H9 (cell line): ENCODE data around the gene HCK. TPM values are rescaled to one million over a fixed set of nuclear protein-coding genes. Genes with fewer than 3 reads are reported as not detected.
A peak's percentile ranks its signal among the peaks of the same experiment; 100 is the strongest.

Experiments
- DNase-seq: peaks from one replicate; pipeline ENCODE4 v3.0.0-alpha.2; 2017
- H2AFZ ChIP-seq: one replicate; pipeline ENCODE4 v1.6.1; 2013; ENCODE audit warnings: mild to moderate bottlenecking, low read length, control low read depth, moderate library complexity
- H2AK5ac ChIP-seq: 2 replicates; pipeline ENCODE4 v1.6.1; 2013; ENCODE audit warnings: low read length, control low read depth, mixed read lengths; ENCODE audit not compliant: insufficient read length
- H2BK120ac ChIP-seq: one replicate; pipeline ENCODE4 v1.6.1; 2013; ENCODE audit warnings: low read depth, mild to moderate bottlenecking, low read length, control low read depth, inconsistent platforms; ENCODE audit not compliant: poor library complexity, severe bottlenecking
- H2BK12ac ChIP-seq: 2 replicates; pipeline ENCODE4 v1.6.1; 2013; ENCODE audit warnings: low read length, control low read depth, mixed read lengths, low read depth; ENCODE audit not compliant: insufficient read length
- H2BK15ac ChIP-seq: 2 replicates; pipeline ENCODE4 v1.6.1; 2013; ENCODE audit warnings: low read depth, low read length, control low read depth
- H2BK20ac ChIP-seq: one replicate; pipeline ENCODE4 v1.6.1; 2013; ENCODE audit warnings: low read depth, mild to moderate bottlenecking, low read length, control low read depth, inconsistent platforms; ENCODE audit not compliant: poor library complexity, severe bottlenecking
- H2BK5ac ChIP-seq: 2 replicates; pipeline ENCODE4 v1.6.1; 2013; ENCODE audit warnings: low read length, control low read depth, mixed read lengths; ENCODE audit not compliant: insufficient read length
- H3K14ac ChIP-seq: 2 replicates; pipeline ENCODE4 v1.6.1; 2013; ENCODE audit warnings: low read length, control low read depth; ENCODE audit not compliant: insufficient read depth
- H3K18ac ChIP-seq: 2 replicates; pipeline ENCODE4 v1.6.1; 2013; ENCODE audit warnings: low read depth, mild to moderate bottlenecking, mixed read lengths, low read length, control low read depth; ENCODE audit not compliant: insufficient read length
- H3K23ac ChIP-seq: 2 replicates; pipeline ENCODE4 v1.6.1; 2013; ENCODE audit warnings: low read length, control low read depth, mixed read lengths, low read depth; ENCODE audit not compliant: insufficient read length
- H3K23me2 ChIP-seq: 2 replicates; pipeline ENCODE4 v1.6.1; 2013; ENCODE audit warnings: low read depth, mild to moderate bottlenecking, mixed read lengths, low read length, control low read depth; ENCODE audit not compliant: insufficient read length, poor library complexity, severe bottlenecking
- H3K27ac ChIP-seq: 2 replicates; pipeline ENCODE4 v1.5.1; 2013; ENCODE audit warnings: low read length, control low read depth, mixed read lengths, low read depth; ENCODE audit not compliant: insufficient read length
- H3K27me3 ChIP-seq: 2 replicates; pipeline ENCODE4 v1.6.1; 2013; ENCODE audit warnings: low read length, control low read depth, inconsistent platforms; ENCODE audit not compliant: insufficient read depth
- H3K4ac ChIP-seq: 2 replicates; pipeline ENCODE4 v1.6.1; 2013; ENCODE audit warnings: low read depth, mild to moderate bottlenecking, control low read depth, inconsistent platforms, low read length, moderate library complexity
- H3K4me1 ChIP-seq: 2 replicates; pipeline ENCODE4 v1.6.1; 2013; ENCODE audit warnings: low read length, control low read depth, inconsistent platforms; ENCODE audit not compliant: insufficient read depth
- H3K4me2 ChIP-seq: 2 replicates; pipeline ENCODE4 v1.6.1; 2013; ENCODE audit warnings: low read length, control low read depth, mixed read lengths; ENCODE audit not compliant: insufficient read length, insufficient read depth
- H3K56ac ChIP-seq: 2 replicates; pipeline ENCODE4 v1.6.1; 2013; ENCODE audit warnings: low read depth, mild to moderate bottlenecking, mixed read lengths, low read length, control low read depth; ENCODE audit not compliant: insufficient read length
- H3K79me1 ChIP-seq: 2 replicates; pipeline ENCODE4 v1.6.1; 2013; ENCODE audit warnings: low read depth, mild to moderate bottlenecking, moderate library complexity, low read length, control low read depth, inconsistent platforms; ENCODE audit not compliant: insufficient read depth, poor library complexity, severe bottlenecking
- H3K79me2 ChIP-seq: 2 replicates; pipeline ENCODE4 v1.6.1; 2013; ENCODE audit warnings: low read length, control low read depth, inconsistent platforms; ENCODE audit not compliant: insufficient read depth
- H3K9ac ChIP-seq: 2 replicates; pipeline ENCODE4 v1.6.1; 2013; ENCODE audit warnings: low read length, control low read depth, mixed read lengths; ENCODE audit not compliant: insufficient read length; ENCODE audit errors: extremely low read depth
- H3K9me3 ChIP-seq: one replicate; pipeline ENCODE4 v1.6.1; 2013; ENCODE audit warnings: low read depth, low read length, inconsistent platforms; ENCODE audit not compliant: control insufficient read depth
- H3T11ph ChIP-seq: one replicate; pipeline ENCODE4 v1.6.1; 2013; ENCODE audit warnings: mild to moderate bottlenecking, low read length, control low read depth, inconsistent platforms
- H4K20me1 ChIP-seq: one replicate; pipeline ENCODE4 v1.6.1; 2013; ENCODE audit not compliant: control insufficient read depth, insufficient read length, insufficient read depth
- H4K5ac ChIP-seq: 2 replicates; pipeline ENCODE4 v1.6.1; 2013; ENCODE audit warnings: low read depth, mild to moderate bottlenecking, mixed read lengths, low read length, control low read depth; ENCODE audit not compliant: insufficient read length
- H4K8ac ChIP-seq: replicated peaks from 2 replicates; pipeline ENCODE4 v1.6.1; 2013; ENCODE audit warnings: low read length, control low read depth, mixed read lengths, low read depth; ENCODE audit not compliant: insufficient read length
- H4K91ac ChIP-seq: 2 replicates; pipeline ENCODE4 v1.6.1; 2013; ENCODE audit warnings: low read depth, mild to moderate bottlenecking, moderate library complexity, mixed read lengths, low read length, control low read depth; ENCODE audit not compliant: insufficient read length
- H3K27ac Mint-ChIP-seq, 3 experiments: 2 replicates in 2 of 3; 3 replicates in 1 of 3; pipeline ENCODE4 v1.8.0; 2020 to 2021; ENCODE audit warnings: mixed read lengths in 3 of 3, mild to moderate bottlenecking in 1 of 3, moderate library complexity in 1 of 3
- H3K27me3 Mint-ChIP-seq: 2 replicates; pipeline ENCODE4 v1.8.0; 2021; ENCODE audit warnings: low read depth, mild to moderate bottlenecking, moderate library complexity, mixed read lengths
- H3K36me3 Mint-ChIP-seq, 3 experiments: 2 replicates in 2 of 3; 3 replicates in 1 of 3; pipeline ENCODE4 v1.8.0; 2020 to 2021; ENCODE audit warnings: low read depth in 3 of 3, mixed read lengths in 3 of 3; ENCODE audit not compliant: insufficient read depth in 1 of 3
- H3K4me1 Mint-ChIP-seq, 2 experiments: 2 replicates each; pipeline ENCODE4 v1.8.0; 2020; ENCODE audit warnings: mixed read lengths in 2 of 2
- H3K4me3 Mint-ChIP-seq, 2 experiments: 2 replicates in 1 of 2; 3 replicates in 1 of 2; pipeline ENCODE4 v1.8.0; 2020 to 2021; ENCODE audit warnings: mild to moderate bottlenecking in 2 of 2, mixed read lengths in 2 of 2, moderate library complexity in 1 of 2
- H3K9me3 Mint-ChIP-seq, 2 experiments: 2 replicates in 1 of 2; 3 replicates in 1 of 2; pipeline ENCODE4 v1.8.0; 2020; ENCODE audit warnings: mild to moderate bottlenecking in 2 of 2, mixed read lengths in 2 of 2, moderate library complexity in 1 of 2
- WGBS: extraction: QIAGEN DNeasy Blood & Tissue Kit; methylation state at CpG from one replicate; pipeline ENCODE4 v1.1.7; 2013; ENCODE audit warnings: missing lambda C conversion rate, low lambda C conversion rate, mixed read lengths; ENCODE audit not compliant: insufficient read length; ENCODE audit errors: extremely low coverage; 5-methylcytosine and 5-hydroxymethylcytosine counted together
- total RNA-seq: library from RNA; stranded (reverse); gene quantifications from 2 replicates; pipeline ENCODE4 v1.2.1, GENCODE V29; 2021
- TF ChIP-seq, protein P1 (sequence below): fragments of 200-600 bp; sonication (generic); conservative IDR thresholded peaks from 3 replicates; pipeline ENCODE4 v1.8.0; 2021; ENCODE audit warnings: antibody characterized with exemption, mild to moderate bottlenecking

The HCK gene
- total RNA-seq, 1 experiment from 2014 or later = 1.7 TPM

DNA sequence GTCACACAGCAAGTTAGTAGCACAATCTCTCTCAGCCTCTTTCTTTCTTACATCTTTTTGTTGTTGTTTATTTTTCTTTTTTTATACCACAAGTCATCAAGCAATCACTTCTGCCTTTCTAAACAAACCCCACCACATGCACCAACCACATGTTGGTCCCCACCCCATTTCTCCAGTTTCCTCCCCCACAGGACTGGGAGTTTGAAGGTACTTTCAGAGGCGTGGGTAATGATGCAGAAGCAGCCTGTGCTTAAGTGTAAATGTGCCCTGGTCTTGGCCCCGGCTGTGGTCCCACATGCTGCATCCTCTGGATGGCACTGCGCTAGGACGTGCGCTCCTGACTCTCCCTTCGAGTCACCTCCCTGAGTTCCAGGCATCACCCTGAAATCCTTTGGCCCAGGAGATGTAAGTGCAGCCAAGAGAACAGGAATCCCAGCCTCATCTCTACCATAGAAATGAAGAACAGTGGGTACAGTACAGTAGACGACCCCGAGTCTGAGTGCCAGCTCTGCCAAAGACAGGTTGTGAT is 5.7 kb downstream of the HCK start:
- H2BK15ac ChIP-seq = no peak overlapping the region
- TF ChIP-seq, protein P1, sequence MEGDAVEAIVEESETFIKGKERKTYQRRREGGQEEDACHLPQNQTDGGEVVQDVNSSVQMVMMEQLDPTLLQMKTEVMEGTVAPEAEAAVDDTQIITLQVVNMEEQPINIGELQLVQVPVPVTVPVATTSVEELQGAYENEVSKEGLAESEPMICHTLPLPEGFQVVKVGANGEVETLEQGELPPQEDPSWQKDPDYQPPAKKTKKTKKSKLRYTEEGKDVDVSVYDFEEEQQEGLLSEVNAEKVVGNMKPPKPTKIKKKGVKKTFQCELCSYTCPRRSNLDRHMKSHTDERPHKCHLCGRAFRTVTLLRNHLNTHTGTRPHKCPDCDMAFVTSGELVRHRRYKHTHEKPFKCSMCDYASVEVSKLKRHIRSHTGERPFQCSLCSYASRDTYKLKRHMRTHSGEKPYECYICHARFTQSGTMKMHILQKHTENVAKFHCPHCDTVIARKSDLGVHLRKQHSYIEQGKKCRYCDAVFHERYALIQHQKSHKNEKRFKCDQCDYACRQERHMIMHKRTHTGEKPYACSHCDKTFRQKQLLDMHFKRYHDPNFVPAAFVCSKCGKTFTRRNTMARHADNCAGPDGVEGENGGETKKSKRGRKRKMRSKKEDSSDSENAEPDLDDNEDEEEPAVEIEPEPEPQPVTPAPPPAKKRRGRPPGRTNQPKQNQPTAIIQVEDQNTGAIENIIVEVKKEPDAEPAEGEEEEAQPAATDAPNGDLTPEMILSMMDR = no peak
- H3K79me2 ChIP-seq = no peaks in the 10 kb centered on the region
- no peak overlapping the region for H2BK5ac ChIP-seq
- Mint-ChIP-seq H3K4me3 (no peak overlapping the region), H3K36me3 (no peaks in the 10 kb centered on the region), H3K27ac (peak overlapping the region in 1 of 3 experiments; percentile 46; a peak in 1 of 7 replicates), H3K27me3 (peaks cover 79% of the 10 kb centered on the region), H3K4me1 (peaks cover 6 to 12% of the 10 kb centered on the region in 2 experiments), H3K9me3 (no peaks in the 10 kb centered on the region)
- H3K9me3 ChIP-seq = no peaks in the 10 kb centered on the region
- H2AFZ ChIP-seq = no peak overlapping the region
- no peaks in the 10 kb centered on the region for H3K79me1 ChIP-seq
- peaks cover 4% of the 10 kb centered on the region; the same call in 1 of the 2 replicates for H3K27me3 ChIP-seq
- no peaks in the 10 kb centered on the region for H4K20me1 ChIP-seq
- H2AK5ac ChIP-seq = no peak overlapping the region
- no peak for DNase-seq
- H3K9ac ChIP-seq = no peak overlapping the region
- no peak overlapping the region for H4K8ac ChIP-seq
- H2BK12ac ChIP-seq = no peak overlapping the region
- H3K4me1 ChIP-seq = no peaks in the 10 kb centered on the region
- H3K27ac ChIP-seq = no peak overlapping the region
- H3K4ac ChIP-seq = no peak overlapping the region
- H3K14ac ChIP-seq = no peak overlapping the region
- no peak overlapping the region for H3K23ac ChIP-seq
- no peak overlapping the region for H2BK20ac ChIP-seq
- no peak overlapping the region for H3K56ac ChIP-seq
- peaks cover 3% of the 10 kb centered on the region for H3K23me2 ChIP-seq
- no peak overlapping the region for H4K91ac ChIP-seq
- H3T11ph ChIP-seq = no peak overlapping the region
- no peak overlapping the region for H3K4me2 ChIP-seq
- H3K18ac ChIP-seq = no peak overlapping the region
- no peak overlapping the region for H2BK120ac ChIP-seq
- H4K5ac ChIP-seq = no peak overlapping the region
- WGBS = no CpG with 5 or more reads among the region's 8 CpGs
